IMR-90 (cell line): ENCODE measurements around the gene DSTYK. TPM values are rescaled to one million over a fixed set of nuclear protein-coding genes. Genes with fewer than 3 reads are reported as not detected.

Experiments
- ATAC-seq: fragments of 200-7000 bp; cut with Tn5 transposase; 2 replicates; pipeline ENCODE4 v1.9.1; 2020; ENCODE audit warnings: low read depth, mild to moderate bottlenecking, moderate library complexity
- BruUV-seq: library from RNA; stranded (reverse); fragments of 400-500 nt; replicated peaks from 2 replicates; lab custom pipeline; 2021; lab: Mats Ljungman, UMichigan
- CTCF ChIA-PET: fragments of 300-600 bp; formaldehyde crosslinking; extraction: SDS; loops from one replicate; lab custom pipeline; 2021; ENCODE audit warnings: antibody characterized with exemption; lab: Yijun Ruan, JAX
- POLR2A ChIA-PET: fragments of 300-600 bp; sonication (Branson Sonifier 250); formaldehyde crosslinking; loops from one replicate; lab custom pipeline; 2022; ENCODE audit warnings: antibody characterized with exemption; ENCODE audit not compliant: unreplicated experiment; lab: Charles Lee
- DNase-seq: peaks from one replicate; pipeline ENCODE4 v3.0.0; 2013
- H2AFZ ChIP-seq: replicated peaks from 2 replicates; pipeline ENCODE3; 2013; ENCODE audit warnings: low read length, mild to moderate bottlenecking; ENCODE audit not compliant: poor library complexity
- H2AK5ac ChIP-seq: 2 replicates; pipeline ENCODE4 v1.6.1; 2013; ENCODE audit warnings: low read depth, low read length, inconsistent platforms
- H2AK9ac ChIP-seq: replicated peaks from 2 replicates; pipeline ENCODE3; 2013; ENCODE audit warnings: mild to moderate bottlenecking, low read depth, low read length, moderate library complexity; ENCODE audit not compliant: poor library complexity
- H2BK120ac ChIP-seq: 2 replicates; pipeline ENCODE4 v1.6.1; 2013; ENCODE audit warnings: low read depth, low read length, inconsistent platforms
- H2BK15ac ChIP-seq: 3 replicates; pipeline ENCODE4 v1.6.1; 2013; ENCODE audit warnings: low read depth, low read length, inconsistent platforms
- H2BK20ac ChIP-seq: 2 replicates; pipeline ENCODE4 v1.6.1; 2013; ENCODE audit warnings: low read depth, mild to moderate bottlenecking, inconsistent platforms, low read length, moderate library complexity
- H2BK5ac ChIP-seq: 2 replicates; pipeline ENCODE4 v1.6.1; 2013; ENCODE audit warnings: mild to moderate bottlenecking, low read depth, low read length, inconsistent platforms; ENCODE audit not compliant: poor library complexity, severe bottlenecking
- H3K14ac ChIP-seq: replicated peaks from 2 replicates; pipeline ENCODE4 v1.6.1; 2013; ENCODE audit warnings: low read depth, low read length, inconsistent platforms
- H3K18ac ChIP-seq: 2 replicates; pipeline ENCODE4 v1.6.1; 2013; ENCODE audit warnings: low read depth, low read length, control low read depth
- H3K23ac ChIP-seq: 2 replicates; pipeline ENCODE4 v1.6.1; 2013; ENCODE audit warnings: low read depth, low read length, inconsistent platforms
- H3K27ac ChIP-seq: 2 replicates; pipeline ENCODE4 v1.5.1; 2013; ENCODE audit warnings: mild to moderate bottlenecking, control low read depth, low read length; ENCODE audit not compliant: insufficient read depth
- H3K27me3 ChIP-seq: 2 replicates; pipeline ENCODE4 v1.6.1; 2013; ENCODE audit warnings: low read length; ENCODE audit not compliant: control insufficient read depth, insufficient read depth
- H3K36me3 ChIP-seq: 2 replicates; pipeline ENCODE4 v1.6.1; 2013; ENCODE audit warnings: low read length, mixed read lengths; ENCODE audit not compliant: control insufficient read depth, insufficient read depth
- H3K4ac ChIP-seq: 2 replicates; pipeline ENCODE4 v1.6.1; 2013; ENCODE audit warnings: low read depth, low read length, inconsistent platforms
- H3K4me1 ChIP-seq: 2 replicates; pipeline ENCODE4 v1.6.1; 2013; ENCODE audit warnings: low read length, mixed read lengths; ENCODE audit not compliant: control insufficient read depth, insufficient read depth
- H3K4me2 ChIP-seq: 2 replicates; pipeline ENCODE4 v1.6.1; 2013; ENCODE audit warnings: low read depth, mild to moderate bottlenecking, control low read depth, low read length, moderate library complexity
- H3K4me3 ChIP-seq: 2 replicates; pipeline ENCODE4 v1.5.1; 2013; ENCODE audit warnings: low read depth, mild to moderate bottlenecking, control low read depth, low read length, moderate library complexity; ENCODE audit not compliant: insufficient read depth
- H3K56ac ChIP-seq: 2 replicates; pipeline ENCODE4 v1.6.1; 2013; ENCODE audit warnings: low read length, inconsistent platforms; ENCODE audit not compliant: insufficient read depth; ENCODE audit errors: extremely low read depth
- H3K79me1 ChIP-seq, 2 experiments: 2 replicates each; pipeline ENCODE4 v1.6.1; 2013; ENCODE audit warnings: low read length in 2 of 2, inconsistent platforms in 1 of 2, low read depth in 1 of 2
- H3K9ac ChIP-seq: 2 replicates; pipeline ENCODE4 v1.6.1; 2013; ENCODE audit warnings: low read depth, low read length, control low read depth
- H3K9me1 ChIP-seq: 2 replicates; pipeline ENCODE4 v1.6.1; 2013; ENCODE audit warnings: low read length, inconsistent platforms; ENCODE audit not compliant: insufficient read depth
- H3K9me3 ChIP-seq: 2 replicates; pipeline ENCODE4 v1.6.1; 2013; ENCODE audit warnings: low read length; ENCODE audit not compliant: control insufficient read depth, insufficient read depth
- H4K20me1 ChIP-seq: 2 replicates; pipeline ENCODE4 v1.6.1; 2013; ENCODE audit warnings: low read length, inconsistent platforms; ENCODE audit not compliant: insufficient read depth
- H4K5ac ChIP-seq: 2 replicates; pipeline ENCODE4 v1.6.1; 2013; ENCODE audit warnings: mild to moderate bottlenecking, low read depth, low read length, control low read depth
- H4K8ac ChIP-seq, 2 experiments: 2 replicates each; pipeline ENCODE4 v1.6.1; 2013; ENCODE audit warnings: low read depth in 2 of 2, low read length in 2 of 2, control low read depth in 1 of 2, inconsistent platforms in 1 of 2
- H4K91ac ChIP-seq: 2 replicates; pipeline ENCODE4 v1.6.1; 2013; ENCODE audit warnings: low read depth, low read length, inconsistent platforms; ENCODE audit not compliant: insufficient read depth
- BHLHE40 ChIP-seq: fragments of 150-350 bp; IDR thresholded peaks from 2 replicates; pipeline ENCODE4 v1.6.1; 2016; ENCODE audit warnings: mild to moderate bottlenecking, low read depth, low read length
- CEBPB ChIP-seq: IDR thresholded peaks from 2 replicates; pipeline ENCODE4 v1.6.1; 2012; ENCODE audit warnings: low read depth, low read length, improper control_type of control experiment
- CHD1 ChIP-seq: IDR thresholded peaks from 2 replicates; pipeline ENCODE4 v1.6.1; 2012; ENCODE audit warnings: low read depth, low read length, improper control_type of control experiment
- CTCF ChIP-seq: conservative IDR thresholded peaks from 2 replicates; pipeline ENCODE4 v1.5.1; 2012; ENCODE audit warnings: mild to moderate bottlenecking, low read depth, low read length, improper control_type of control experiment
- FOS ChIP-seq: fragments of 150-350 bp; IDR thresholded peaks from 2 replicates; pipeline ENCODE4 v1.6.1; 2016; ENCODE audit warnings: low read depth, low read length
- MAFK ChIP-seq: IDR thresholded peaks from 2 replicates; pipeline ENCODE4 v1.6.1; 2012; ENCODE audit warnings: low read depth, low read length, improper control_type of control experiment
- MAZ ChIP-seq: IDR thresholded peaks from 2 replicates; pipeline ENCODE4 v1.6.1; 2012; ENCODE audit warnings: low read depth, mild to moderate bottlenecking, low read length, improper control_type of control experiment, moderate library complexity, borderline replicate concordance
- MXI1 ChIP-seq: IDR thresholded peaks from 2 replicates; pipeline ENCODE4 v1.6.1; 2012; ENCODE audit warnings: low read depth, mild to moderate bottlenecking, low read length, moderate library complexity, borderline replicate concordance
- NFE2L2 ChIP-seq: fragments of 150-350 bp; IDR thresholded peaks from 2 replicates; pipeline ENCODE4 v1.6.1; 2016; ENCODE audit warnings: low read depth, mild to moderate bottlenecking, low read length
- POLR2A ChIP-seq: IDR thresholded peaks from 2 replicates; pipeline ENCODE4 v1.6.1; 2012; ENCODE audit warnings: mild to moderate bottlenecking, low read depth, low read length
- RAD21 ChIP-seq: IDR thresholded peaks from 2 replicates; pipeline ENCODE4 v1.6.1; 2012; ENCODE audit warnings: low read length, improper control_type of control experiment
- SMC3 ChIP-seq: fragments of 150-350 bp; IDR thresholded peaks from 2 replicates; pipeline ENCODE4 v1.6.1; 2016; ENCODE audit warnings: low read depth, mild to moderate bottlenecking, antibody characterized with exemption, low read length, moderate library complexity
- WGBS, 2 experiments: methylation state at CpG; one replicate each; pipeline versions ENCODE4 v1.1.5 to v1.1.7; 2013; ENCODE audit warnings: missing lambda C conversion rate in 2 of 2; ENCODE audit not compliant: insufficient read length in 1 of 2; ENCODE audit errors: extremely low coverage in 2 of 2; 5-methylcytosine and 5-hydroxymethylcytosine counted together
- dilution Hi-C: fragments of 300-500 bp; cut with HindIII; formaldehyde crosslinking; loops from one replicate; pipeline ENCODE4 v1.14.3; 2018; ENCODE audit warnings: low sequenced_read_pairs; ENCODE audit not compliant: unreplicated experiment
- in situ Hi-C: fragments of 300-500 bp; cut with MboI; formaldehyde crosslinking; loops from 3 replicates; pipeline ENCODE4 v1.14.3; 2019; ENCODE audit warnings: low sequenced_read_pairs, inconsistent platforms, mixed read lengths
- intact Hi-C: fragments of 100-400 bp; cut with micrococcal nuclease; formaldehyde crosslinking; loops from 2 replicates; pipeline ENCODE4 v1.10.0; 2022
- polyA plus RNA-seq, 3 experiments: library from polyadenylated mRNA; depleted of rRNA; stranded (reverse); fragments of >200 nt; gene quantifications; 2 replicates each; pipeline ENCODE4 v1.2.3, GENCODE V29; 2012; ENCODE audit warnings: low replicate concordance in 1 of 3
- total RNA-seq: library from RNA; depleted of rRNA; stranded (reverse); fragments of >200 nt; gene quantifications from 2 replicates; pipeline ENCODE4 v1.2.3, GENCODE V29; 2012
- TF ChIP-seq, protein P1 (sequence below): fragments of 150-350 bp; IDR thresholded peaks from 2 replicates; pipeline ENCODE4 v1.6.1; 2016; ENCODE audit warnings: low read depth, mild to moderate bottlenecking, low read length, moderate library complexity, borderline replicate concordance

Gene DSTYK
- total and polyA plus RNA-seq, 2 of the 4 experiments (the other 2 are of a cell fraction) = 8.0 to 18.3 TPM

DNA sequence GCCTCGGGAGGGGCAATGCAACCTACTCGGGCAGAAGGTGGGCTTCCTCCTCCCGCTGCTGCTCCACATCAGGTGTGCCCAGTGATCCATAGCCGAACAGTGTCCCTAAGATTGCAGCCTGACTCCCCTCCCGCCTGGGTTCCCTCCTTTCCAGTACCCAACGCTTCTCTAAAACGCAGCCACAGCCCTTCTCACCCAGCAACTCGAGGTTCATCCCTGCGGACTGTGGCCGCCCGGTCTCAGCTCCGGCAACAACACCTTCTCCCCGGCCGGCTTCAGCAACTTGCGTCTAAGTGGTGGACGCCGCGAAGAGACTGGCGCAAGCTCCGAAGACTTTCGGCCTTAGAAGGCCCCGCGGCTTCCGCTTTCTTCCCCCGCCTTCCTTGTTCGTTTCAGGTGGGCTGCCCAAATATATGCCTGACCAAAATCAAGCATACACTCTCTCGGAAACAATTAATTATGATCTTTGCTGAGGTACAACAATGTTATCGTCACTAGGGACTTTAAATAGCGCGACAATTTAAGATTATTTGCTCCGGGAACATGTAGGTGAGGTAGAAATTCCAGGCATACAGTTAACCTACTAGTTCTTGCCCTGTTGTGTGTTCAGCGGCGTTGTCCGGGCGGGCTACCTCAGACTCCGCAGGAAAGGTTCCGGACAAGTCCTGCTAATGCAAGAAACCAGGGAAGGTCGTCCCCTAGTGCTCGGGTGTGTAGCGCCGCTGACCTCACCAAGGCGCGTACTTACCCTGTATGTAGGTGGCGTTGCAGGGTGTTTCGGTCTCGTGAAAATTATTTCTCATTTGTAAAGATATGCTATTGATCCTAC is 89.6 kb downstream of the DSTYK start, which contains the start of gene RBBP5 (continued):
- TF ChIP-seq MAFK (no peak), POLR2A (peak; percentile 95), MAZ (peak; percentile 75; the same call in 1 of the 2 replicates), MXI1 (0 out of 2 replicates have a peak, but pooled peaks have one; percentile 10)

GRCh38 chr1:205118752-205119151 is 92.8 kb downstream of the DSTYK start:
- no TSS peak for BruUV-seq
- intact Hi-C loops = no loop called here
- no peak overlapping the region for H2BK20ac ChIP-seq
- ChIA-PET CTCF (no interaction called here), POLR2A (no interaction called here)
- no peaks in the 10 kb centered on the region for H3K9me3 ChIP-seq
- H3K9ac ChIP-seq = no peak overlapping the region
- no peak overlapping the region for H2AK5ac ChIP-seq
- H2BK120ac ChIP-seq = no peak overlapping the region
- no peaks in the 10 kb centered on the region for H3K27me3 ChIP-seq
- no peak overlapping the region for H3K4me2 ChIP-seq
- no peak overlapping the region for H2AK9ac ChIP-seq
- H3K14ac ChIP-seq = no peak overlapping the region
- peaks cover 3% of the 10 kb centered on the region; the same call in 1 of the 2 replicates for H4K20me1 ChIP-seq
- H2BK15ac ChIP-seq = no peak overlapping the region
- no peak overlapping the region for H4K5ac ChIP-seq
- H3K23ac ChIP-seq = no peak overlapping the region
- dilution Hi-C loops = no loop called here
- no peak overlapping the region for H2BK5ac ChIP-seq
- no peak overlapping the region for H3K56ac ChIP-seq
- no peak overlapping the region for H4K91ac ChIP-seq
- H3K18ac ChIP-seq = no peak overlapping the region
- H4K8ac ChIP-seq = no peak overlapping the region
- H3K9me1 ChIP-seq = no peaks in the 10 kb centered on the region
- peaks cover 3% of the 10 kb centered on the region for H3K36me3 ChIP-seq
- peaks cover 12 to 45% of the 10 kb centered on the region in 2 experiments for H3K79me1 ChIP-seq
- H3K4ac ChIP-seq = no peak overlapping the region
- no peak for ATAC-seq
- H3K27ac ChIP-seq = no peak overlapping the region
- H3K4me3 ChIP-seq = no peak overlapping the region
- peaks cover 2% of the 10 kb centered on the region; the same call in 1 of the 2 replicates for H3K4me1 ChIP-seq
- WGBS, 2 experiments = no CpG with 5 or more reads among the region's 2 CpGs
- in situ Hi-C loops = no loop called here
- H2AFZ ChIP-seq = no peak overlapping the region
- no peak for DNase-seq
- no peak for TF ChIP-seq MXI1
- TF ChIP-seq CHD1 = no peak
- TF ChIP-seq CEBPB = no peak
- TF ChIP-seq BHLHE40 = no peak
- TF ChIP-seq, protein P1, sequence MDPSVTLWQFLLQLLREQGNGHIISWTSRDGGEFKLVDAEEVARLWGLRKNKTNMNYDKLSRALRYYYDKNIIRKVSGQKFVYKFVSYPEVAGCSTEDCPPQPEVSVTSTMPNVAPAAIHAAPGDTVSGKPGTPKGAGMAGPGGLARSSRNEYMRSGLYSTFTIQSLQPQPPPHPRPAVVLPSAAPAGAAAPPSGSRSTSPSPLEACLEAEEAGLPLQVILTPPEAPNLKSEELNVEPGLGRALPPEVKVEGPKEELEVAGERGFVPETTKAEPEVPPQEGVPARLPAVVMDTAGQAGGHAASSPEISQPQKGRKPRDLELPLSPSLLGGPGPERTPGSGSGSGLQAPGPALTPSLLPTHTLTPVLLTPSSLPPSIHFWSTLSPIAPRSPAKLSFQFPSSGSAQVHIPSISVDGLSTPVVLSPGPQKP = no peak
- TF ChIP-seq RAD21 = no peak
- no peak for TF ChIP-seq MAZ
- no peak for TF ChIP-seq NFE2L2
- TF ChIP-seq CTCF = no peak
- TF ChIP-seq MAFK = no peak
- TF ChIP-seq SMC3 = no peak
- no peak for TF ChIP-seq FOS
